ENCODE results near the gene CAMK1.

CAMK1 gene

DNA sequence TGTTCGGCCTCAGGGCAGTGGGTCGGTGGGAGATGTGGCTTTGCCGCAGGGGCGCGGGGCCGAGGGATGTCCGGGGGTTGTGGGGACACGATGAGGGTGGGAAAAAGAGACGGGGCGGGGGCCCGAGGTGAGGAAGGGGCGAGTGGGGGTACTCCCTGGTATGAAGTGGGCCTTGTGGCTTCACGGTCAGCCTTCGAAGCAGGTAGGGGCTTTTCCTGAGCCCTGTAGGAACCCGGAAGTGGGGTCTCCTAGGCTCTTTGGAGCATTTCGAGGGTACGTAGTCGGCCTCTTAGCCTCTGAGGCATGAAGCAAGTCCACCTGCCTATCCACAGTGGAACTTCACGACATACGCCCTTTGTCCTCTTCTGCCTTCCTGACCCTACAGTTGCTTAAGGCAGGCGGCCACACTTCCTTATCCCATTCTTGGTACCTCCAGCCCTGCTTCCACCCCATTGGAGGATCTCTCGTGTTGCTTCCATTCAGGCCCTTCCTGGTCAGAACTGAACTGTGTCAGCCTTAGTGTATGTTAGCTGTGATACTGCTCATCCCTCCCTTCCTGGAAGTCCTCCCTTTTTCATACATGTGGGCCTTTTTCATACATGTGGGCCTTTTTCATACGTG is 23.5 kb upstream of the CAMK1 start:
- TF ChIP-seq, protein P1, sequence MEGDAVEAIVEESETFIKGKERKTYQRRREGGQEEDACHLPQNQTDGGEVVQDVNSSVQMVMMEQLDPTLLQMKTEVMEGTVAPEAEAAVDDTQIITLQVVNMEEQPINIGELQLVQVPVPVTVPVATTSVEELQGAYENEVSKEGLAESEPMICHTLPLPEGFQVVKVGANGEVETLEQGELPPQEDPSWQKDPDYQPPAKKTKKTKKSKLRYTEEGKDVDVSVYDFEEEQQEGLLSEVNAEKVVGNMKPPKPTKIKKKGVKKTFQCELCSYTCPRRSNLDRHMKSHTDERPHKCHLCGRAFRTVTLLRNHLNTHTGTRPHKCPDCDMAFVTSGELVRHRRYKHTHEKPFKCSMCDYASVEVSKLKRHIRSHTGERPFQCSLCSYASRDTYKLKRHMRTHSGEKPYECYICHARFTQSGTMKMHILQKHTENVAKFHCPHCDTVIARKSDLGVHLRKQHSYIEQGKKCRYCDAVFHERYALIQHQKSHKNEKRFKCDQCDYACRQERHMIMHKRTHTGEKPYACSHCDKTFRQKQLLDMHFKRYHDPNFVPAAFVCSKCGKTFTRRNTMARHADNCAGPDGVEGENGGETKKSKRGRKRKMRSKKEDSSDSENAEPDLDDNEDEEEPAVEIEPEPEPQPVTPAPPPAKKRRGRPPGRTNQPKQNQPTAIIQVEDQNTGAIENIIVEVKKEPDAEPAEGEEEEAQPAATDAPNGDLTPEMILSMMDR (IDR thresholded peaks at IDR 0.05; ENCODE audit: insufficient read depth, missing control alignments) = no peak
- DNase-seq (ENCODE audit: insufficient read length, low spot score) = no peak
- FAIRE-seq = no peak

DNA sequence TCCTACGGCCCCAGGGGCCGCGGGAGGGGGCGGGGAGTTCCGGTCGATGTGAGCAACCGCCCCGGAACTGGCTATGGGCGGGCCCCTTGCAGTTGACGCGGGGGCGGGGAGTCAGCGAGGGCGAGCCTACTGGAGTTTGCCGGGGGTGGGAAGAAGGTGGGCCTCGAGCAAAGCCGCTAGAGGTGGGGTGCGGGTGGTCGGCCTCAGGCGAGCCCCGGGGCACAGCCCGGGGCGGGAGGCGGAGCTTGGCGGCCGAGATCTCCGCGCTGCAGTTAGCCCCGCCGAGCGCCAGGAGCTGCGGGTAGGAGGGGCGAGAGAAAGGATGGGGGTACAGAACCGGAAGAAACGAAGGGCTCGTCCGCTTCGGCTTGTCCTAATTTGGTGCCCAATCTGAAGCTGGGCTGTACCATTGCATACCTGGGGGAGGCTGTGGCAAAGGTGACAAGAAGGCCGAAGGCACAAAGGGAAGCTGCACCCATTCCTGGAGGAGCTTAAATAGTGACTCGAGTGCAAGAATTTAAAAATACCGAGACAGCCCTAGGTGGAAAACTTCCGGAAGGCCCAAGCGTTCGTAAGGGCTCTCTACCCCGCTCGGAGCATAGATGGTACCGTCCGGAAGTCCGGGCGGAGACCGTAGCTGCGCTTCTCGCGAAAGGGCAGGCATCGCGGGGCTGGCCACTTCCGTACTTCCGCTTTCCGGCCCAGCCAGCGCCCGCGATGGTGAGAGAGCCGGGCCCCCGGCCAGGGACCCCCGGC is 22.8 kb upstream of the CAMK1 start, which contains the start of the genes ARPC4 and TADA3:
TSS of gene ARPC4 (plus strand) at position 678 of the 756 bp plus-strand sequence. CDS start at position 718, 40 bp downstream.
TSS of gene TADA3 (minus strand) at position 69 of the 756 bp plus-strand sequence. CDS start 1,007 bp downstream, outside the sequence.
- FAIRE-seq (no peak), DNase-seq (ENCODE audit: insufficient read length, low spot score) (peak; percentile 93)
- TF ChIP-seq, protein P1 (IDR thresholded peaks at IDR 0.05; ENCODE audit: insufficient read depth, missing control alignments) = no peak

DNA sequence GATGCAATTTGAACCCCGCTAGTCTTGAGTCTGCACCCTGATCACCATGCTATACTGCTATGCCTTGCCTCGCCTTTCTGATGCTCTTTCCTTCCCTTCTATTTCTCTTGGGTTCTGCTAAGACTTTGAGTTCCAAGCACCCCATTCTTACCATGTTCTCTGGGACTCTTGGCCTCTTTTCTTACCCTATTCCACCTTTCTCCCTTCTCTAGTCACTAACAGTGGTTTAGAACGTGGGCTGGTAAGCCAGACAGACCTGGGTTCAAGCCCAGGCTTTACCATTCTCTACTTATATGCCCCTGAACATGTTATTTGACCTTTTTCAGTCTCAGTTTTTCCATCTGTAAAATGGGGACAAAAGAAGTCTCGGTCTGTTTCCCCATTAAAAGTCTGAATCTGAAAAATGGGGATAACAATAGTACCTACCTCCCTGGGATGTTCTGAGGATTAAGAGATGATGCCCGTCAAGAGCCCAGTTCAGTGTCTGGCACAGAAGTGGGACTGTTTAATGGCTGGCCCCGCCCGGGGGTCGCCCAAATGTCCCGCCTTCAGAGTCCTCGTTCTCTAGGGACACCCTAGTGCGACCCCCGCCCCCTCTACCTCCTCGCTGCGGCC is 22.1 kb upstream of the CAMK1 start:
- DNase-seq (ENCODE audit: insufficient read length, low spot score) = no peak
- FAIRE-seq = no peak
- TF ChIP-seq, protein P1 (IDR thresholded peaks at IDR 0.05; ENCODE audit: insufficient read depth, missing control alignments) = no peak

DNA sequence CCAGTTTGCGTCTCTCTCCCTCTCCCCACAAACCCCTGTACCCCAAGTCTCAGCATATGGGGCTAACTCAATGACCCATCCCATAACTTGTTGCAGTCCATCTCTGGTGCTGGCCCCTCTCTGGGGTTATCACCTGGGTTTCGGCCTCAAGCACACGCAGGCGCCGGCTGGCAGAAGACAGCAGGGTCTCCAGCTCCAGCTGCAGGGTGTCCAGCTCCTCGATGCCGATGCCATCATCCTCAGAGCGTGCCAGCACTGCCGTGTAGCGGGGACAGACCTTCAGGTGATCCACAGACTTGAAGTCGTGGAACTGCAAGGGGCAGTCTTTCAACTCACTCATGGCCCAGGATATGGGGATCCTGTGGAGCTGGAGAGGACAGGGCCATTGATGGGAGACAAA is 21.4 kb upstream of the CAMK1 start:
- FAIRE-seq (no peak), DNase-seq (ENCODE audit: insufficient read length, low spot score) (no peak)
- TF ChIP-seq, protein P1 (IDR thresholded peaks at IDR 0.05; ENCODE audit: insufficient read depth, missing control alignments) = no peak

DNA sequence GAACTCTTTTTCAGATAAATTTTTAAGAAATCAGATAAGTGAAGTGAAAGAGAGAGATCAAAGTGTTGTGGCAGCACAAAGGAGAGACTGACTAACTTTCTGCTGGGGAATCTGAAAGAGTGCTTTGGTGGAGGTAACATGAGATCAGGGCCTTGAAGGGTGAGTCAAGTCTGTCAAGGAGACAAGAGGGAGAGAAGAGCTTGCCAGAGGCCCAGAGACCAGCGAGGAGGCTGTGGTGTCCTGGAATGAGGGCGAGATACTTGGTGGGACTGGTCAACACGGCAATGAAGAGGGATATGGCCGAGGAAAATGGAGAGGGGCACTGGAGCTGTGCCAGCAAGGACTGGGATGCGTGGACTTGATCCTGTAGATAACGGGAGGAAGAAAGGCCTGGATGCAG is 18.0 kb upstream of the CAMK1 start:
- no peak for FAIRE-seq
- DNase-seq (ENCODE audit: insufficient read length, low spot score) = no peak
- TF ChIP-seq, protein P1 (IDR thresholded peaks at IDR 0.05; ENCODE audit: insufficient read depth, missing control alignments) = no peak

DNA sequence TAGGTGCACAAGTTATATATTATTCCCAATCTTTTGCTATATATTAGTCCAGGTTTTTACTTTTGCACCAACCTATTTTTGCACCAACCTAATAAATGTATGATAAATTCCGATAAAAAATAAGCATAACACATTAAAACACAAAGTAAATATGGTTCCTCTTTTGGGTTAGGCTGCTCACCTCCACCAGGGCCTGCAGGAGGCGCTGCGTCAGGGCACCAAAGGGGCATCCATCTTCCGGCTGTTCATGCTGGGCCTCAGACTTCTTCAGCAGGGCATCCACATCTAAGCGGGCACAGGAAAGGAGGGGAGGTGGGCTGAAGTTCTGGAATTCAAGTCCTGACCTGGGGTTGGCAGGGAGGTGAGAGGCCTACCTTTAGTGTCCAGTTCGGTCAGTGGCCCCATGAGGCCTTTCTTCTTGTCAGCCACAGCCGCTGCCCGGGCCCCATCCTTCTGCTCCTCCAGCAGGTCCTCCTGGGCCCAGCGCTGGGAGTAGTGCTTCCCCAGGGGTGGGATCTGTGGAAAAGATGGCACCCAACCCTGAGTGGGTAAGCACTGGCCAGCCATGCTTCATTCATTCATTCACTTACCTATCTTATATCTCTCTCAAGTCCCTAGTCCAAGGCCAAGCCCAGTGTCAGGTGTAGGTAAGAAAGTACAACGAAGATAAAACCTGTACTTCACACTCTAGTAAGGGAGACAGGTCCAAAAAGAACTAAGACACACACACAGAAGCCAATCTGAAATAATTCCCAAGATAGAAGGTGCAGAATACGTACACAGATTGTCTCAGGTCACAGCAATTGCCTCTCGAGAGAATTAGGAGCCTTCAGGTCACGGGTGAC is 17.3 kb upstream of the CAMK1 start:
- FAIRE-seq = no peak
- TF ChIP-seq, protein P1 (IDR thresholded peaks at IDR 0.05; ENCODE audit: insufficient read depth, missing control alignments) = peak; percentile 37
- DNase-seq (ENCODE audit: insufficient read length, low spot score) = no peak

Measured in D721Med (cell line).